Peyer's patch (tissue), 4 donors: Measurements from ENCODE around the gene NEB. TPM values are rescaled to one million over a fixed set of nuclear protein-coding genes. Genes with fewer than 3 reads are reported as not detected.

Source experiments
- DNase-seq, 3 donors: peaks; one replicate each; pipeline ENCODE4 v3.0.0-alpha.2; 2017 to 2019
- H3K27ac ChIP-seq, 4 donors: fragments of 200-600 bp; sonication (generic); one replicate each; pipeline ENCODE4 v1.5.1; 2016 to 2019
- H3K27me3 ChIP-seq, 2 donors: fragments of 200-600 bp; sonication (generic); one replicate each; pipeline ENCODE4 v1.5.1; 2019
- H3K36me3 ChIP-seq, 3 donors: fragments of 200-600 bp; sonication (generic); one replicate each; pipeline ENCODE4 v1.5.1; 2016 to 2019
- H3K4me1 ChIP-seq, 4 donors: fragments of 200-600 bp; sonication (generic); one replicate each; pipeline ENCODE4 v1.5.1; 2016 to 2019
- H3K4me3 ChIP-seq, 4 donors: fragments of 200-600 bp; sonication (generic); 1 replicate in 3 of 4; 2 replicates in 1 of 4; pipeline ENCODE4 v1.5.1; 2016 to 2019; ENCODE audit warnings: mild to moderate bottlenecking in 1 of 4
- H3K9me3 ChIP-seq, 4 donors: fragments of 200-600 bp; sonication (generic); one replicate each; pipeline ENCODE4 v1.5.1; 2016 to 2019; ENCODE audit warnings: mild to moderate bottlenecking in 1 of 4
- POLR2A ChIP-seq, 2 donors: fragments of 450-650 bp; IDR thresholded peaks; one replicate each; pipeline ENCODE4 v1.5.1; 2017; ENCODE audit warnings: antibody characterized with exemption in 2 of 2, mild to moderate bottlenecking in 2 of 2, moderate library complexity in 2 of 2
- total RNA-seq, 4 donors: library from RNA; depleted of rRNA; stranded (reverse); fragments of >200 nt; gene quantifications; one replicate each; pipeline ENCODE4 v1.1.0, GENCODE V29; 2016
- TF ChIP-seq, protein P1 (sequence below), 6 experiments: fragments of 450-650 bp in 4 of 6; fragments of 200-600 bp in 2 of 6; sonication (generic) in 1 of 6; IDR thresholded peaks; one replicate each; pipeline ENCODE4 v1.5.1; 2017 to 2019; ENCODE audit warnings: antibody characterized with exemption in 6 of 6, mild to moderate bottlenecking in 3 of 6, moderate library complexity in 1 of 6

NEB gene
- total RNA-seq, 4 donors from 2014 or later, result 2.7 to 5.1 (median 4.2) TPM

- H3K9me3 ChIP-seq, result no peaks in the 10 kb centered on the region
- no peaks in the 10 kb centered on the region for H3K27me3 ChIP-seq
- H3K4me1 ChIP-seq, result no peaks in the 10 kb centered on the region
- H3K4me3 ChIP-seq, result no peak overlapping the region
- H3K36me3 ChIP-seq, result peaks cover 0 to 9% (median 0%) of the 10 kb centered on the region in 3 donors
- H3K27ac ChIP-seq, result no peak overlapping the region
- DNase-seq, result no peak
- TF ChIP-seq, protein P1, sequence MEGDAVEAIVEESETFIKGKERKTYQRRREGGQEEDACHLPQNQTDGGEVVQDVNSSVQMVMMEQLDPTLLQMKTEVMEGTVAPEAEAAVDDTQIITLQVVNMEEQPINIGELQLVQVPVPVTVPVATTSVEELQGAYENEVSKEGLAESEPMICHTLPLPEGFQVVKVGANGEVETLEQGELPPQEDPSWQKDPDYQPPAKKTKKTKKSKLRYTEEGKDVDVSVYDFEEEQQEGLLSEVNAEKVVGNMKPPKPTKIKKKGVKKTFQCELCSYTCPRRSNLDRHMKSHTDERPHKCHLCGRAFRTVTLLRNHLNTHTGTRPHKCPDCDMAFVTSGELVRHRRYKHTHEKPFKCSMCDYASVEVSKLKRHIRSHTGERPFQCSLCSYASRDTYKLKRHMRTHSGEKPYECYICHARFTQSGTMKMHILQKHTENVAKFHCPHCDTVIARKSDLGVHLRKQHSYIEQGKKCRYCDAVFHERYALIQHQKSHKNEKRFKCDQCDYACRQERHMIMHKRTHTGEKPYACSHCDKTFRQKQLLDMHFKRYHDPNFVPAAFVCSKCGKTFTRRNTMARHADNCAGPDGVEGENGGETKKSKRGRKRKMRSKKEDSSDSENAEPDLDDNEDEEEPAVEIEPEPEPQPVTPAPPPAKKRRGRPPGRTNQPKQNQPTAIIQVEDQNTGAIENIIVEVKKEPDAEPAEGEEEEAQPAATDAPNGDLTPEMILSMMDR (IDR thresholded peaks at IDR 0.05), result no peak
- TF ChIP-seq POLR2A (IDR thresholded peaks at IDR 0.05), result no peak
These were observed 43.7 kb upstream of the NEB start for GRCh38 chr2:151777935-151778334.

- DNase-seq, result no peak
- no peak overlapping the region for H3K27ac ChIP-seq
- H3K4me1 ChIP-seq, result no peaks in the 10 kb centered on the region
- TF ChIP-seq POLR2A (IDR thresholded peaks at IDR 0.05), result no peak
- TF ChIP-seq, protein P1 (IDR thresholded peaks at IDR 0.05), result no peak
- H3K27me3 ChIP-seq, result no peaks in the 10 kb centered on the region
- no peaks in the 10 kb centered on the region for H3K9me3 ChIP-seq
- H3K4me3 ChIP-seq, result no peak overlapping the region
- peaks cover 0 to 9% (median 0%) of the 10 kb centered on the region in 3 donors for H3K36me3 ChIP-seq
These were observed 43.2 kb upstream of the NEB start for GRCh38 chr2:151777487-151777886.

- no peak overlapping the region for H3K4me3 ChIP-seq
- H3K4me1 ChIP-seq, result peaks cover 0 to 6% (median 1%) of the 10 kb centered on the region in 4 donors
- no peaks in the 10 kb centered on the region for H3K27me3 ChIP-seq
- peaks cover 0 to 9% (median 0%) of the 10 kb centered on the region in 3 donors for H3K36me3 ChIP-seq
- no peak for TF ChIP-seq POLR2A (IDR thresholded peaks at IDR 0.05)
- TF ChIP-seq, protein P1 (IDR thresholded peaks at IDR 0.05), result no peak
- DNase-seq, result no peak
- H3K27ac ChIP-seq, result no peak overlapping the region
- H3K9me3 ChIP-seq, result no peaks in the 10 kb centered on the region
These were observed 42.1 kb upstream of the NEB start for GRCh38 chr2:151776367-151776766.

GRCh38 chr2:151775057-151775740 is 40.9 kb upstream of the NEB start:
- Histone ChIP-seq H3K27me3 (no peaks in the 10 kb centered on the region), H3K4me3 (no peak overlapping the region), H3K9me3 (no peaks in the 10 kb centered on the region), H3K36me3 (peaks cover 0 to 9% (median 0%) of the 10 kb centered on the region in 3 donors), H3K27ac (peak overlapping the region in 1 of 4 donors; percentile 22), H3K4me1 (peaks cover 0 to 6% (median 1%) of the 10 kb centered on the region in 4 donors)
- TF ChIP-seq, protein P1 (IDR thresholded peaks at IDR 0.05), result no peak
- no peak for TF ChIP-seq POLR2A (IDR thresholded peaks at IDR 0.05)
- no peak for DNase-seq

GRCh38 chr2:151774506-151774905 is 40.2 kb upstream of the NEB start:
- Histone ChIP-seq H3K4me1 (peaks cover 0 to 6% (median 1%) of the 10 kb centered on the region in 4 donors), H3K27ac (peak overlapping the region in 1 of 4 donors; percentile 22), H3K9me3 (no peaks in the 10 kb centered on the region), H3K27me3 (no peaks in the 10 kb centered on the region), H3K4me3 (no peak overlapping the region), H3K36me3 (peaks cover 0 to 9% (median 0%) of the 10 kb centered on the region in 3 donors)
- no peak for DNase-seq
- TF ChIP-seq, protein P1 (IDR thresholded peaks at IDR 0.05), result no peak
- no peak for TF ChIP-seq POLR2A (IDR thresholded peaks at IDR 0.05)
